GM18951 (cell line): ENCODE data around the gene ACACA.

Source experiments
- POLR2A ChIP-seq: IDR thresholded peaks from 4 replicates; pipeline ENCODE4 v1.6.1; 2011; ENCODE audit warnings: mild to moderate bottlenecking; ENCODE audit not compliant: insufficient read length, insufficient read depth; ENCODE audit errors: extremely low read depth
- in situ Hi-C: fragments of 300-500 bp; cut with MboI; formaldehyde crosslinking; loops from one replicate; pipeline ENCODE4 v1.12.0; 2022; ENCODE audit warnings: low sequenced_read_pairs, mixed read lengths, inconsistent platforms; ENCODE audit not compliant: unreplicated experiment

Gene ACACA

GRCh38 chr17:37142294-37142896 is 264.2 kb downstream of the ACACA start:
- in situ Hi-C loops = no loop called here

DNA sequence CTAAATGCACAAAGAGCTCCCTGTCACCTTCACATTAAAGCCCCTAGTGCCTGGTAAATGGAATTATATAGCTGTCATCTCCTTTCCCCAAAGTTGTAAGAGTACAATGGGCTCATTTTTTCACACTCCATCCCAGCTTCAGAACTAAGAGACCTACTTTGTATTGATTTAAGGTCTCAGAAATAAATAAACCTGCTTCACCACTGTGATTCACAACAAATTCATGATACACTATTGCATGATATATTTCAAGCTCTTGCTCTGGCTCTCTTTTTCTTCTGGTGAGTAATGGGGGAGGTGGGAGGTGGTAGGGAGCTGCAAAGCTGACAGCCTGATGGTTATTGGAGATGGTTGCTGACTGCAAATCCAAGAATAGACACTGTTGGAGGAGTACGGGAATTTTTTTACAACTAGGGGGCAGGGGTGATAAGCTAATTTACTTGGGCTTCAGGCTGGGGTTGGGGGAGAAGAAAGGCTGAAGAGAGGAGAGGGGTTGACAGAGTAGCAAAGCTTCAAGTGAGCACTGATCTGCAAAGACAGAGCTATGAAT is 268.0 kb downstream of the ACACA start:
- in situ Hi-C loops = no loop called here
- no peak for TF ChIP-seq POLR2A

More at GRCh38 chr17:37142294-37142896, 264.2 kb downstream of the ACACA start:
- no peak for TF ChIP-seq POLR2A

DNA sequence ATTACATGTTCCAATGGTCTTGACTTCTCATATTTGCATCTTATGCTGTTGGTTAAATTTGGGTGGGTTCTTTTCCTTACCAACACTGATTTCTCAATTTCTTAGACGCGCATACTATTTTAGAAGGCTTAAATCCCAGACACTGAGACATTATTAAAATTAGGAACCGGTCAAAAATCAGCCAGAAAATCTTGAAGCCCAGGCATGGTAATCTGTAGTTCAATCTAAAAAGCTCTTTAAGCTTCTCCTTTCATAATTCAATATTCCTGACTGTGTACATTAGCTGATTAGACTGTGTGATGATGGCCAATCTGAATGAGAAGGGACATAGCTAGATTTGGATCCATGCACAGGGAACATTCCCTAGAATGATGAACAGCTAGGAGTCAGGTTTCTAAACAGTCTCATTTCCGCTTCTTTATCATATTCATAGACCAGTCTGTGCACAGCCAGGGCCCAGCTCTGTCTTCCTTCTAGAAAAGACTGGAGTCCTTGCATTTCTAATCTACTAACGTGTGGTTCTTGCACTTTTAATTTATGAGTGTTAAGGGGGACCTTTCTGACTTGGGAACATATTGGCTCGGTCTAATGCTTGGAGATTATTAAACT is 268.6 kb downstream of the ACACA start:
- in situ Hi-C loops = no loop called here
- TF ChIP-seq POLR2A = no peak

DNA sequence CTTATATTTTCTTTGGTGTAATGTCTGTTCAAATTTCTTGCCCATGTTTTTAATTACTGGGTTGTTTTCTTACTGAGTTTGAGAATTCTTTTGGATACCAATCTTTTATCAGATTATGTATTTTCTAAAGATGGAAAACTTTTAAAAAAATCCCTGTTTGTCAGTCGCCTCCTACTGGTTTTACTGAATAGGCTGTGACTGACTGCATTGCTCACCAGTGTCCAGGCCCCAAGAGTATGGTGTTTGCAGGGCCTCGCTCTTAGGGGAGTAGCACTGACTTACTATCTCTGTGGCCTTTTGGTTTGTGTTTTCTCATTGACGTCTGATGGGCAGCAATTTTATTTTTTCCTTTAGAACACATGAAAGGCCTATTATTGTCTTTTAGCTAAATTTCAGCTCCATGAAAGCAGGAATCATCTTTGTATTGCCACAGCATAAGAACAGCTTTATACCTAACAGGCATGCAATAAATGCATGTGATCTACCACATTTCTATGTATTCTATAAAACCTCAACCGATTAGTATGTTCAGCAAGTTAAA is 269.5 kb downstream of the ACACA start:
- in situ Hi-C loops = no loop called here
- TF ChIP-seq POLR2A = no peak

GRCh38 chr17:37135576-37135975 is 271.1 kb downstream of the ACACA start:
- in situ Hi-C loops = no loop called here
- no peak for TF ChIP-seq POLR2A

DNA sequence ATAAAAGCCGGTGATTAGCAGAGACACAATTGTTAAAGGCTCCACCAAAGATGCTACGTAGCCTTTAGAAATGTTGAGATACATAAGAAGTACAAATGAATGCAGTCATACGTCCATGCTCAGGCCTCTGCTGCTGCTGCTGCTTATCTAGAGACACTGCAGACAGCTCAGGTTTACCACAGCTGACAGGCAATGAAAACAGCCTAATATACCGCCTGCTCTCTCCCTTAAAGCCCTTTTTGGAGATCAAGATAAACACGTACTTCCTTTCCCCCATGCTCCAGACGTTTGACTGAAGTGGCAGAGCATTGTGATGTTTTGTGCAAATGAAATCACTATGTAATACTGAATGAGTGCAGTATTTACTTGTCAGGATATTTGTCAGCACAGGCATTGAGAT is 272.6 kb downstream of the ACACA start:
- no peak for TF ChIP-seq POLR2A
- in situ Hi-C loops = no loop called here

DNA sequence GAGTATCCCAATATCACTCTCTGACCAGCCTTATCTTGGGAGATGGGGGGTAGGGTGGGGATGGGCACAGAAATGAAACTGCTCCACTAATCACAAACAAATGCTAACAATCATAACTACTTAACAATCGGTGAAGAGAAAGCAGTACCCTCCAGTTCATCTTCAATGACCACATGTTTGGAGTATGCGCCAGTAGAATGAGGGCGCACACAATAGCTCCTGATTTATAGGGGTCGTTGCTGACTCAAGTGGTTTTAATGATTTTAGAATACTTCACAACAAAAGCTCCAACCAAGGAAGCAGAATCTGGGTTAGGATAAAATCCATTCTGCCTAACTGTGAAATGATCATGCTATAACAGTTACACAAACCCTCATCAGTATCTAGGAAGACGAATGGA is 273.5 kb downstream of the ACACA start:
- in situ Hi-C loops = no loop called here
- TF ChIP-seq POLR2A = no peak

GRCh38 chr17:37131669-37132611 is 274.7 kb downstream of the ACACA start:
- in situ Hi-C loops = no loop called here
- TF ChIP-seq POLR2A = no peak

DNA sequence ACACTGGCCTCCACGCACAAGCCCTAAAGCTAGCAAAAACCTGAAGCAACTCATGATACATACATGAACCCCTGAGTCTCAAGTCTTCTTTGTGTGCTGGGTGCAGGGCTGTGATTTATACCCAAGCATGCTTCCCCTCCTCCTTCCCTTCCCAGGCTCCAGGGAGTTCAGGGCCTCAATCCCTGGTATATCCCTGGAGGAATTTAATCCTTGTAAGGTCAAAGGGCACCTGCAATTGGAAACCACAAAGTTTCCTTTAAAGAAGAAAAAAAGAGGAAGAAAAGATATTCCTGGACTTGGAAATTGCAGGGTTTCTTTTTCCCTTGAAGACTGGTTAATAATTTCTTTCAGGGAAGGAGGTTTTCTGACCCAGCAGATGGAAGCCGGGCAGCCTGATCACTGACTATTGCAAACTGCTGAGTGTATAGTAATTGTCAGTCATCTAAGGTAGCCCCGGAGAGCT is 275.6 kb downstream of the ACACA start:
- TF ChIP-seq POLR2A = no peak
- in situ Hi-C loops = no loop called here

DNA sequence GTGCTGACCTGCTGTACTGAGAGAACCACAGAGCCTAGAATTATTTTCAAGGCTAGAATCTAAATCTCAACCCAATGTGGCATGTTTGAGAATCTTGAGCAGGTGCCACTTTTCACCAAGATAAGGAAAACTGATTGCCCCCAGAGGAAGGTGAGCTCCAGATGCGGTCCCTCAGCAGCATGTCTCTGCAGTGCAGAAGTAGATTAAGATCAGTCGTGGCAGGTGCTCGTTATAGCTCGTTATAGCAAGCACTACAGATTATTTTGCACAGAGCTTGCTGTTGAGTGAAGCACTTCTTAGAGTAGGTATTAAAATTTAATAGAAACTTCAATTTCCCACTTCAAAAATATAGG is 281.8 kb downstream of the ACACA start:
- in situ Hi-C loops = no loop called here

DNA sequence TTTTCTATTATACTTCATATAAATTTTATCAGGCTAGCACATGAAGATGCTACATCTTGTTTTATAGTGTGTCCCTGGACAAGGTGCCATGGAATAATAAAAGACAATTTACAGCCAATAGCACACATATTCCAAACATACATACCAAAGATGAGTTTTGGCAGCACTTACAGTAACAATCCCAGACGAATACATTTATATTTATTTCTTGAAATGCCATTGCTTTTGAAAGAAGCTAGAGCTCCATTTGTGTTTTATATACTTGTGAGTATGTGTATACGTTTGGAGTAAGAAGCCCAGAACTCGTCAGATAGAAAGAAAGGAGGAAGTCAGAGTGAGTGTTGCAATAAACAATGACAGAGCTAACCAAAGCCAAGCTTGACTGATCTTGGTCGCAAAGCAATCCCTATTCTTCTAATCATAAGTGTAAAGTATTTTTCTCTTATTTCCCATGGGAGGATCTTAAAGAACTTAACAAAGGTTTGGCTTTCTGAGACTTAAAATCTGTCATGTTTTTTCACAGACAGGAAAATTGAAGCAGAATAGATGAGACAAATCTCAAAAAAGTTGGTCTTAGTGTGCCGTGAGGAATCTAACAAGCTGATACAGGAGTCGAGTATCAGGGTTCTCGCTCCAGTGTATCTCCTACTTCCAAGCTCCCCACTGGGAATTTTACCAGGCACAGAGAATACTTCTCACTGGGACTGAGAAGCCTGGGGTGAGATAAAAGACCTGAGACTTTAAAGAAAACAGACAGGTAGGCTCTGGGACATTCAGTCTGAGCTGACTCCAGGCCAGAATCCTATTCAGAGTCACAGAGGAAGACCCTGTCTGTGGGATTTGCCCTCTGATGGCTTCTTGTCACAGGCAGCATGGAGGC is 282.5 kb downstream of the ACACA start:
- in situ Hi-C loops = no loop called here
- no peak for TF ChIP-seq POLR2A

More for the DNA sequence above, 281.8 kb downstream of the ACACA start:
- no peak for TF ChIP-seq POLR2A

GRCh38 chr17:37123386-37123785 is 283.2 kb downstream of the ACACA start:
- TF ChIP-seq POLR2A = no peak
- in situ Hi-C loops = no loop called here
